GM20000 (cell line): ENCODE results near the gene S100A1.

ENCODE experiments used
- DNase-seq: peaks from one replicate; pipeline ENCODE4 v3.0.0; 2012; ENCODE audit warnings: low spot score
- CTCF ChIP-seq: IDR thresholded peaks from 2 replicates; pipeline ENCODE4 v1.5.1; 2012; ENCODE audit warnings: mild to moderate bottlenecking, control low read depth; ENCODE audit errors: extremely low read depth, missing control alignments

S100A1 gene

GRCh38 chr1:153631047-153632022, 3.1 kb downstream of the S100A1 start:
- TF ChIP-seq CTCF = no peak
- DNase-seq = no peak

GRCh38 chr1:153633161-153633753, 5.0 kb downstream of the S100A1 start:
- no peak for DNase-seq
- TF ChIP-seq CTCF = no peak

GRCh38 chr1:153633754-153634665, 5.8 kb downstream of the S100A1 start, which contains the start of gene CHTOP:
CHTOP (plus strand) TSS chr1:153634066; CDS start chr1:153636589, 2,523 bp downstream.
- DNase-seq = peak; percentile 93
- TF ChIP-seq CTCF = no peak

GRCh38 chr1:153635872-153636271, 7.6 kb downstream of the S100A1 start:
- TF ChIP-seq CTCF = no peak
- DNase-seq = no peak

- DNase-seq = no peak
- TF ChIP-seq CTCF = no peak
These were observed 8.1 kb downstream of the S100A1 start for GRCh38 chr1:153636312-153636711.

- DNase-seq = no peak
- no peak for TF ChIP-seq CTCF
These were observed 10.0 kb downstream of the S100A1 start for GRCh38 chr1:153638261-153638660.
